Glutamatergic neuron (in vitro differentiated cells): ENCODE measurements around the gene ASB2. TPM values are rescaled to one million over a fixed set of nuclear protein-coding genes. Genes with fewer than 3 reads are reported as not detected.

Experiments used
- DNase-seq: peaks from one replicate; pipeline ENCODE4 v3.0.0; 2022
- H3K27ac Mint-ChIP-seq: one replicate; pipeline ENCODE4 v1.8.0; 2020; ENCODE audit warnings: mild to moderate bottlenecking, mixed read lengths, inconsistent platforms; ENCODE audit not compliant: unreplicated experiment
- H3K27me3 Mint-ChIP-seq: one replicate; pipeline ENCODE4 v1.8.0; 2020; ENCODE audit warnings: mild to moderate bottlenecking, moderate library complexity, mixed read lengths, inconsistent platforms; ENCODE audit not compliant: unreplicated experiment
- H3K36me3 Mint-ChIP-seq: one replicate; pipeline ENCODE4 v1.8.0; 2020; ENCODE audit warnings: mild to moderate bottlenecking, mixed read lengths, inconsistent platforms; ENCODE audit not compliant: unreplicated experiment
- H3K4me1 Mint-ChIP-seq: one replicate; pipeline ENCODE4 v1.8.0; 2020; ENCODE audit warnings: mild to moderate bottlenecking, low read depth, mixed read lengths, inconsistent platforms; ENCODE audit not compliant: unreplicated experiment
- H3K4me3 Mint-ChIP-seq: one replicate; pipeline ENCODE4 v1.8.0; 2020; ENCODE audit warnings: mild to moderate bottlenecking, mixed read lengths, inconsistent platforms; ENCODE audit not compliant: unreplicated experiment
- H3K9me3 Mint-ChIP-seq: one replicate; pipeline ENCODE4 v1.8.0; 2020; ENCODE audit warnings: mild to moderate bottlenecking, moderate library complexity, mixed read lengths, inconsistent platforms; ENCODE audit not compliant: unreplicated experiment
- total RNA-seq: library from RNA; stranded (reverse); fragmentation: NEBNext Ultra II Directional; extraction: Animal tissue kit (Norgen Biotek cat#: 25700); gene quantifications from one replicate; pipeline ENCODE4 v1.2.1, GENCODE V29; 2021; ENCODE audit not compliant: unreplicated experiment
- TF ChIP-seq, protein P1 (sequence below): fragments of 200-600 bp; sonication (generic); IDR thresholded peaks from one replicate; pipeline ENCODE4 v1.5.0; 2021; ENCODE audit not compliant: partially characterized antibody, unreplicated experiment

The ASB2 gene
- total RNA-seq, 1 donor from 2014 or later, result 16.6 TPM

DNA sequence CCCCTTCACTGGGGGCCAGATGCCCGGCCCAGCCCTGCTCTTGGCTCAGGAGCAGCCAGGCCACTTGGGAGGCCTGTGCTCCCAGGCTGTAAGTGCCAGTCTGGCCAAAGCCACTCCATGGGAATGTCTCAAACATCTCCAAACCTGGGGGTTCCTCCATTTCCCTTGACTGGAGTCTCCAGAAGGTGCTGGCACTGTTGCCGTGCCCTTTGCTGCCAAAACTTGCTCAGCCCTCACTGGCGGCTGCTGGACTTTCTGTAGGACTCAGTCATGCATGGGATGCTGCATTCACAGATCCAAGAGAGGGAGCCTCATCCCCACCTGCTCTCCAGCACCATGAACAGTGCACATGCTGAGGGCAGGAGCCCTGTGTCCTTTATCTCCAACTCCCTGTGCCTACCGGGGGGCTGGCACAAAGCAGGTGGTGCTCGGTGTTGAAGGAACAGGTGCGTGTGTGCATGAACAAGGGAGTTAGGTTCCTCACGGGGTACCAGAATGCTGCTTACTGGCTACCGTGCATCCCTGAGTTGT, 40.1 kb upstream of the ASB2 start:
- no peak overlapping the region for H3K27ac Mint-ChIP-seq
- peaks cover 5% of the 10 kb centered on the region for H3K27me3 Mint-ChIP-seq
- H3K4me1 Mint-ChIP-seq, result peaks cover 4% of the 10 kb centered on the region
- no peak for DNase-seq
- TF ChIP-seq, protein P1, sequence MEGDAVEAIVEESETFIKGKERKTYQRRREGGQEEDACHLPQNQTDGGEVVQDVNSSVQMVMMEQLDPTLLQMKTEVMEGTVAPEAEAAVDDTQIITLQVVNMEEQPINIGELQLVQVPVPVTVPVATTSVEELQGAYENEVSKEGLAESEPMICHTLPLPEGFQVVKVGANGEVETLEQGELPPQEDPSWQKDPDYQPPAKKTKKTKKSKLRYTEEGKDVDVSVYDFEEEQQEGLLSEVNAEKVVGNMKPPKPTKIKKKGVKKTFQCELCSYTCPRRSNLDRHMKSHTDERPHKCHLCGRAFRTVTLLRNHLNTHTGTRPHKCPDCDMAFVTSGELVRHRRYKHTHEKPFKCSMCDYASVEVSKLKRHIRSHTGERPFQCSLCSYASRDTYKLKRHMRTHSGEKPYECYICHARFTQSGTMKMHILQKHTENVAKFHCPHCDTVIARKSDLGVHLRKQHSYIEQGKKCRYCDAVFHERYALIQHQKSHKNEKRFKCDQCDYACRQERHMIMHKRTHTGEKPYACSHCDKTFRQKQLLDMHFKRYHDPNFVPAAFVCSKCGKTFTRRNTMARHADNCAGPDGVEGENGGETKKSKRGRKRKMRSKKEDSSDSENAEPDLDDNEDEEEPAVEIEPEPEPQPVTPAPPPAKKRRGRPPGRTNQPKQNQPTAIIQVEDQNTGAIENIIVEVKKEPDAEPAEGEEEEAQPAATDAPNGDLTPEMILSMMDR, result no peak
- peaks cover 2% of the 10 kb centered on the region for H3K9me3 Mint-ChIP-seq
- no peaks in the 10 kb centered on the region for H3K36me3 Mint-ChIP-seq
- H3K4me3 Mint-ChIP-seq, result peak overlapping the region; percentile 40

- Mint-ChIP-seq H3K27ac (no peak overlapping the region), H3K9me3 (peaks cover 2% of the 10 kb centered on the region), H3K4me1 (peaks cover 6% of the 10 kb centered on the region), H3K36me3 (no peaks in the 10 kb centered on the region), H3K27me3 (peaks cover 6% of the 10 kb centered on the region), H3K4me3 (no peak overlapping the region)
- DNase-seq, result no peak
- TF ChIP-seq, protein P1, result no peak
Measured at GRCh38 chr14:94015223-94015622, 38.9 kb upstream of the ASB2 start.

DNA sequence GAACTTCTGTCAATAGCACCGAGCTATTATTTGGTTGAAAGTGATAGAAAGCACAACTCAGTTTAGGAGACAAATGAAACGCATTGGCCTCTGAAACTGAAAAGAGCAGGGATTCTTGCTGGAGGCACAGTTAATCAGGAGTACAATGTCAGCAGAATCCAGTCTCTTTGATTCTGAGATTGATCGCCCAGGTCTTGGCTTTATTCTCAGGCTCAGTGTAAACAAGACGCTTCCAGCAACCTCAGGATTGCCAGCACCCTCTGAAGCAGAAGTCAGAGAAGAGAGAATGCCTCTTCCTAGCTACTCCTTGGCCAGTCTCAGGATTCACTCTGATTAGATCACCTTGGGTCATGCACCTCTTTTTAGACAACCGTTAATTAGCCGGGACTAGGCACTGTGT, 38.0 kb upstream of the ASB2 start:
- H3K4me3 Mint-ChIP-seq, result no peak overlapping the region
- H3K4me1 Mint-ChIP-seq, result peaks cover 3% of the 10 kb centered on the region
- DNase-seq, result no peak
- no peaks in the 10 kb centered on the region for H3K36me3 Mint-ChIP-seq
- H3K27ac Mint-ChIP-seq, result no peak overlapping the region
- peaks cover 6% of the 10 kb centered on the region for H3K27me3 Mint-ChIP-seq
- TF ChIP-seq, protein P1, result no peak
- peaks cover 2% of the 10 kb centered on the region for H3K9me3 Mint-ChIP-seq

GRCh38 chr14:94011795-94012194, 35.4 kb upstream of the ASB2 start:
- TF ChIP-seq, protein P1, result no peak
- no peaks in the 10 kb centered on the region for H3K9me3 Mint-ChIP-seq
- DNase-seq, result no peak
- H3K27ac Mint-ChIP-seq, result no peak overlapping the region
- H3K4me1 Mint-ChIP-seq, result peaks cover 3% of the 10 kb centered on the region
- H3K36me3 Mint-ChIP-seq, result no peaks in the 10 kb centered on the region
- peaks cover 9% of the 10 kb centered on the region for H3K27me3 Mint-ChIP-seq
- no peak overlapping the region for H3K4me3 Mint-ChIP-seq

DNA sequence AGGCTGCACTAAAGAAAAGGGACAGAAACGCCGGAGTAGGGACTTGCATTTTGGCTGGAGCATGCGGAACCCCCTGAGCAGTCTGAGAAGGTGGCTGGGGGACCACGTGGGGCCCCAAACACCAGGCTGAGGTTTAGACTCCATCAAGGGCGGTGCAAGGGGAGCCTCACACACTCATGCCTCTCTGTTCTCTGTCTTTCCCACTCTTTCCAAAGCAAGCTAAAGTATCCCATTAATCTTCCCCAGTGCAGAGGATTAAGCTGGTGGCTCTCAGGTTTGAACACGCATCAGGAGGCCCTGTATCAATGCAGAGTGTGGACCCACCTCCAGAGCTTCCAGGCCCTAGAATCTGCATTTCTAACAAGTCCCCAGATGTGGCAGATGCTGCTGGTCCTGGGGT, 34.3 kb upstream of the ASB2 start:
- H3K4me3 Mint-ChIP-seq, result no peak overlapping the region
- H3K9me3 Mint-ChIP-seq, result no peaks in the 10 kb centered on the region
- H3K36me3 Mint-ChIP-seq, result no peaks in the 10 kb centered on the region
- DNase-seq, result no peak
- H3K27ac Mint-ChIP-seq, result no peak overlapping the region
- peaks cover 6% of the 10 kb centered on the region for H3K27me3 Mint-ChIP-seq
- TF ChIP-seq, protein P1, result no peak
- peaks cover 3% of the 10 kb centered on the region for H3K4me1 Mint-ChIP-seq
